Astrocyte of the spinal cord (primary cell): ENCODE measurements around the gene BMP8A.
"Not testable (repeated sequence)": the region's sequence is repeated elsewhere in the genome, so short reads cannot be mapped to it uniquely, and the experiment has no call there.

Source experiments
- DNase-seq: peaks from one replicate; pipeline ENCODE4 v3.0.0; 2011; ENCODE audit warnings: low read depth, low spot score
- H3K4me3 ChIP-seq: 2 replicates; pipeline ENCODE4 v1.5.1; 2011; ENCODE audit warnings: low read depth, mild to moderate bottlenecking, low read length, moderate library complexity
- CTCF ChIP-seq: IDR thresholded peaks from 2 replicates; pipeline ENCODE4 v1.5.1; 2012; ENCODE audit warnings: low read depth, mild to moderate bottlenecking, low read length, inconsistent platforms
- in situ Hi-C: cut with HindIII; loops from 2 replicates; pipeline ENCODE4 v1.10.0; 2017; ENCODE audit warnings: low sequenced_read_pairs

The BMP8A gene

GRCh38 chr1:39491146-39491921 lies at the start of gene BMP8A:
Gene BMP8A, plus strand, starts transcription at chr1:39491636. Its CDS starts 356 bp downstream, at chr1:39491992.
- no peak for DNase-seq
- H3K4me3 ChIP-seq = peak within 1 kb of the TSS; percentile 21
- in situ Hi-C loops = no loop called here
- TF ChIP-seq CTCF = no peak

GRCh38 chr1:39441797-39442196 lies 49.6 kb upstream of the BMP8A start:
- no peak for TF ChIP-seq CTCF
- in situ Hi-C loops = no loop called here
- H3K4me3 ChIP-seq = no peak overlapping the region
- DNase-seq = no peak

- in situ Hi-C loops = no loop called here
- no peak for TF ChIP-seq CTCF
- no peak for DNase-seq
- no peak overlapping the region for H3K4me3 ChIP-seq
Measured at GRCh38 chr1:39445573-39445972, 45.9 kb upstream of the BMP8A start.

GRCh38 chr1:39446986-39447567 lies 44.4 kb upstream of the BMP8A start:
- no peak overlapping the region for H3K4me3 ChIP-seq
- in situ Hi-C loops = no loop called here
- no peak for DNase-seq
- TF ChIP-seq CTCF = no peak

GRCh38 chr1:39450041-39450440 lies 41.4 kb upstream of the BMP8A start:
- H3K4me3 ChIP-seq, DNase-seq, in situ Hi-C loops: not testable (repeated sequence)

GRCh38 chr1:39450956-39451606 lies 40.4 kb upstream of the BMP8A start:
- DNase-seq = peak; percentile 44
- in situ Hi-C loops = no loop called here
- no peak overlapping the region for H3K4me3 ChIP-seq
- no peak for TF ChIP-seq CTCF

- no peak for TF ChIP-seq CTCF
- in situ Hi-C loops = no loop called here
- no peak for DNase-seq
- no peak overlapping the region for H3K4me3 ChIP-seq
Measured at GRCh38 chr1:39452081-39452480, 39.4 kb upstream of the BMP8A start.
